Endothelial cell of umbilical vein (primary cell): ENCODE measurements around the gene TEAD2. TPM values are rescaled to one million over a fixed set of nuclear protein-coding genes. Genes with fewer than 3 reads are reported as not detected.

ENCODE experiments used
- BruUV-seq: library from RNA; stranded (reverse); fragments of 400-500 nt; replicated peaks from 2 replicates; lab custom pipeline; 2021; lab: Mats Ljungman, UMichigan
- CTCF ChIA-PET: fragments of 300-600, 350-600 bp; sonication (Branson Sonifier 250); formaldehyde crosslinking; loops from one replicate; lab custom pipeline; 2021; ENCODE audit warnings: antibody characterized with exemption, inconsistent platforms; lab: Charles Lee
- POLR2A ChIA-PET: fragments of 300-600, 350-600 bp; sonication (Branson Sonifier 250); formaldehyde crosslinking; loops from one replicate; lab custom pipeline; 2021; ENCODE audit warnings: antibody characterized with exemption, inconsistent platforms; lab: Charles Lee
- DNase-seq: peaks from one replicate; pipeline ENCODE4 v3.0.0-alpha.2; 2011; ENCODE audit warnings: low read depth, low spot score
- FAIRE-seq: peaks from 2 replicates; lab custom pipeline; 2011; peaks lifted over from hg19 to GRCh38; lab: Jason Lieb, UNC
- H2AFZ ChIP-seq: 2 replicates; pipeline ENCODE4 v1.6.0; 2012; ENCODE audit warnings: low read depth, low read length, control low read depth, inconsistent platforms
- H3K27ac ChIP-seq: 2 replicates; pipeline ENCODE4 v1.5.1; 2011; ENCODE audit warnings: low read depth, mild to moderate bottlenecking, control low read depth, low read length, moderate library complexity; ENCODE audit not compliant: insufficient read depth
- H3K27me3 ChIP-seq, 2 experiments: 2 replicates each; pipeline versions ENCODE4 v1.6.0 to v1.6.1; 2011; ENCODE audit warnings: low read length in 2 of 2, mixed read lengths in 1 of 2; ENCODE audit not compliant: control insufficient read depth in 2 of 2, insufficient read depth in 2 of 2
- H3K36me3 ChIP-seq, 2 experiments: 2 replicates in 1 of 2; 3 replicates in 1 of 2; pipeline ENCODE4 v1.5.1; 2011; ENCODE audit warnings: low read length in 2 of 2, mild to moderate bottlenecking in 1 of 2, moderate library complexity in 1 of 2; ENCODE audit not compliant: control insufficient read depth in 2 of 2, insufficient read depth in 2 of 2; ENCODE audit errors: extremely low read depth in 1 of 2
- H3K4me1 ChIP-seq: 3 replicates; pipeline ENCODE4 v1.5.1; 2011; ENCODE audit warnings: mild to moderate bottlenecking, low read length; ENCODE audit not compliant: control insufficient read depth, insufficient read depth; ENCODE audit errors: extremely low read depth
- H3K4me2 ChIP-seq: 2 replicates; pipeline ENCODE4 v1.6.1; 2011; ENCODE audit warnings: low read length, control low read depth, mixed read lengths; ENCODE audit not compliant: insufficient read depth
- H3K4me3 ChIP-seq, 3 experiments: fragments of 200-600 bp in 1 of 3; sonication (generic), shearing (Covaris generic) in 1 of 3; replicated peaks in 1 of 3; 2 replicates each; pipeline ENCODE4 v1.5.1; 2011 to 2016; ENCODE audit warnings: control low read depth in 3 of 3, low read length in 3 of 3, mild to moderate bottlenecking in 2 of 3, inconsistent platforms in 1 of 3, low read depth in 1 of 3, moderate library complexity in 1 of 3; ENCODE audit not compliant: insufficient read depth in 1 of 3
- H3K79me2 ChIP-seq: 2 replicates; pipeline ENCODE4 v1.6.0; 2012; ENCODE audit warnings: low read length, inconsistent platforms; ENCODE audit not compliant: control insufficient read depth, insufficient read depth
- H3K9ac ChIP-seq: replicated peaks from 2 replicates; pipeline ENCODE3; 2011; ENCODE audit warnings: low read length, control low read depth; ENCODE audit not compliant: insufficient read depth; ENCODE audit errors: extremely low read depth
- H3K9me1 ChIP-seq: replicated peaks from 3 replicates; pipeline ENCODE4 v1.6.0; 2011; ENCODE audit warnings: mild to moderate bottlenecking, low read length; ENCODE audit not compliant: control insufficient read depth, insufficient read depth; ENCODE audit errors: extremely low read depth
- H3K9me3 ChIP-seq: replicated peaks from 2 replicates; pipeline ENCODE4 v1.5.1; 2012; ENCODE audit warnings: low read length, inconsistent platforms; ENCODE audit not compliant: control insufficient read depth, insufficient read depth
- H4K20me1 ChIP-seq: replicated peaks from 2 replicates; pipeline ENCODE3; 2011; ENCODE audit warnings: mild to moderate bottlenecking, low read length; ENCODE audit not compliant: control insufficient read depth, insufficient read depth; ENCODE audit errors: extremely low read depth
- CTCF ChIP-seq, 2 donors: IDR thresholded peaks; 1 replicate in 1 of 2; 2 replicates in 1 of 2; pipeline ENCODE4 v1.5.1; 2011; ENCODE audit warnings: low read length in 2 of 2, mild to moderate bottlenecking in 2 of 2, moderate library complexity in 2 of 2, control low read depth in 1 of 2, inconsistent platforms in 1 of 2, low read depth in 1 of 2; ENCODE audit not compliant: insufficient read depth in 1 of 2; ENCODE audit errors: extremely low read depth in 1 of 2
- EZH2 ChIP-seq: IDR thresholded peaks from 2 replicates; pipeline ENCODE4 v1.6.1; 2012; ENCODE audit warnings: borderline replicate concordance, low read depth, mild to moderate bottlenecking, moderate library complexity, low read length, inconsistent platforms; ENCODE audit not compliant: severe bottlenecking
- FOS ChIP-seq: IDR thresholded peaks from 2 replicates; pipeline ENCODE4 v1.6.1; 2011; ENCODE audit warnings: mild to moderate bottlenecking, low read length, moderate library complexity, borderline replicate concordance; ENCODE audit not compliant: insufficient read depth
- GATA2 ChIP-seq: IDR thresholded peaks from 2 replicates; pipeline ENCODE4 v1.7.0; 2011; ENCODE audit warnings: low read depth, mild to moderate bottlenecking, moderate library complexity, mixed read lengths, low read length; ENCODE audit not compliant: insufficient read length, insufficient read depth
- JUN ChIP-seq: IDR thresholded peaks from 2 replicates; pipeline ENCODE4 v1.6.1; 2011; ENCODE audit warnings: borderline replicate concordance, low read depth; ENCODE audit not compliant: insufficient read length, insufficient read depth
- MAX ChIP-seq: IDR thresholded peaks from 2 replicates; pipeline ENCODE4 v1.6.1; 2011; ENCODE audit not compliant: insufficient read depth, insufficient read length
- MYC ChIP-seq: IDR thresholded peaks from one replicate; pipeline ENCODE4 v1.6.1; 2011; ENCODE audit warnings: mild to moderate bottlenecking, low read depth, low read length
- POLR2A ChIP-seq: IDR thresholded peaks from 2 replicates; pipeline ENCODE4 v1.6.1; 2012; ENCODE audit warnings: low read depth, mild to moderate bottlenecking, control low read depth, low read length
- POLR2AphosphoS5 ChIP-seq: IDR thresholded peaks from 2 replicates; pipeline ENCODE4 v1.6.1; 2012; ENCODE audit warnings: low read depth, mild to moderate bottlenecking, control low read depth, low read length, moderate library complexity; ENCODE audit not compliant: insufficient read depth
- dilution Hi-C: fragments of 300-500 bp; cut with MboI; formaldehyde crosslinking; loops from one replicate; pipeline ENCODE4 v1.15.0; 2019; ENCODE audit warnings: low sequenced_read_pairs; ENCODE audit not compliant: extremely low pct_ligation_motif_present
- intact Hi-C: fragments of 100-400 bp; cut with micrococcal nuclease; formaldehyde crosslinking; loops from one replicate; pipeline ENCODE4 v1.10.0; 2022
- polyA plus RNA-seq, 4 experiments: library from polyadenylated mRNA; depleted of rRNA in 3 of 4; stranded (reverse) in 3 of 4; unstranded in 1 of 4; fragments of >200 nt; gene quantifications; 2 replicates each; pipeline versions ENCODE4 v1.2.1 to v1.2.3, GENCODE V29; 2011 to 2012; ENCODE audit warnings: missing spikeins in 1 of 4
- total RNA-seq: library from RNA; stranded (reverse); gene quantifications from 2 replicates; pipeline ENCODE4 v1.2.3, GENCODE V29; 2021

The TEAD2 gene
- total and polyA plus RNA-seq, 2 donors (not counting 3 experiments of a cell fraction or from before 2014, with no cell fraction given), result 60.9 to 89.4 TPM

- intact Hi-C loops, result no loop called here
- POLR2A ChIA-PET, result no interaction called here
- DNase-seq, result no peak
These were observed 28.1 kb upstream of the TEAD2 start for GRCh38 chr19:49390131-49390928.

More at GRCh38 chr19:49390131-49390928, 28.1 kb upstream of the TEAD2 start:
- Histone ChIP-seq H3K79me2 (no peaks in the 10 kb centered on the region), H3K9me1 (no peaks in the 10 kb centered on the region), H3K36me3 (no peaks in the 10 kb centered on the region), H2AFZ (no peak overlapping the region), H3K9me3 (no peaks in the 10 kb centered on the region), H3K9ac (no peak overlapping the region), H3K4me2 (no peak overlapping the region), H3K27me3 (peaks cover 0 to 2% of the 10 kb centered on the region in 2 experiments), H3K4me3 (no peak overlapping the region), H3K27ac (no peak overlapping the region), H4K20me1 (no peaks in the 10 kb centered on the region), H3K4me1 (no peaks in the 10 kb centered on the region)
- FAIRE-seq, result no peak
- CTCF ChIA-PET, result interaction anchor here (0.7 to 1.9 kb wide), 3 partner anchors 11 to 55 kb away, joined by 4 to 11 read pairs (median 4); no protein-coding TSS in a partner anchor
- TF ChIP-seq GATA2 (no peak), POLR2A (no peak), FOS (no peak), MAX (no peak), EZH2 (no peak), CTCF (IDR thresholded peaks at IDR 0.05; ENCODE audit: extremely low read depth in 1 of 2, insufficient read depth in 1 of 2, low read depth in 1 of 2, low read length in 2 of 2) (no peak), POLR2AphosphoS5 (no peak), MYC (no peak), JUN (no peak)
- dilution Hi-C loops, result no loop called here
- BruUV-seq, result no TSS peak
